Fibroblast of skin of right quadriceps (primary cell): ENCODE measurements around the gene CHST11.
A peak's percentile ranks its signal among the peaks of the same experiment; 100 is the strongest.
"Not testable (repeated sequence)": the region's sequence is repeated elsewhere in the genome, so short reads cannot be mapped to it uniquely, and the experiment has no call there.

Experiments used
- DNase-seq: peaks from one replicate; pipeline ENCODE4 v3.0.0-alpha.2; 2013

CHST11 gene

GRCh38 chr12:104605685-104606084 lies 148.9 kb downstream of the CHST11 start:
- DNase-seq, result peak; percentile 26

GRCh38 chr12:104608998-104609397 lies 152.2 kb downstream of the CHST11 start:
- no peak for DNase-seq

GRCh38 chr12:104609445-104609844 lies 152.7 kb downstream of the CHST11 start:
- DNase-seq, result no peak

GRCh38 chr12:104610513-104611235 lies 153.9 kb downstream of the CHST11 start:
- no peak for DNase-seq

GRCh38 chr12:104611671-104612070 lies 154.9 kb downstream of the CHST11 start:
- no peak for DNase-seq

- DNase-seq, result not testable (repeated sequence)
These were observed 156.6 kb downstream of the CHST11 start for GRCh38 chr12:104613372-104613771.

GRCh38 chr12:104615048-104615561 lies 158.4 kb downstream of the CHST11 start:
- DNase-seq, result no peak

GRCh38 chr12:104618691-104619090 lies 161.9 kb downstream of the CHST11 start:
- no peak for DNase-seq

- no peak for DNase-seq
These were observed 162.6 kb downstream of the CHST11 start for GRCh38 chr12:104619305-104619704.

- DNase-seq, result no peak
These were observed 164.2 kb downstream of the CHST11 start for GRCh38 chr12:104620837-104621531.

- no peak for DNase-seq
These were observed 166.2 kb downstream of the CHST11 start for GRCh38 chr12:104622928-104623327.

GRCh38 chr12:104623883-104624282 lies 167.1 kb downstream of the CHST11 start:
- DNase-seq, result no peak

- no peak for DNase-seq
These were observed 167.8 kb downstream of the CHST11 start for GRCh38 chr12:104624529-104624928.

- DNase-seq, result peak; percentile 54
These were observed 169.5 kb downstream of the CHST11 start for GRCh38 chr12:104626069-104626837.

- DNase-seq, result no peak
These were observed 170.7 kb downstream of the CHST11 start for GRCh38 chr12:104627231-104627989.

GRCh38 chr12:104627990-104628830 lies 171.5 kb downstream of the CHST11 start:
- DNase-seq, result no peak

GRCh38 chr12:104628831-104629135 lies 172.0 kb downstream of the CHST11 start:
- no peak for DNase-seq

GRCh38 chr12:104630230-104630670 lies 173.5 kb downstream of the CHST11 start:
- no peak for DNase-seq

GRCh38 chr12:104631867-104632266 lies 175.1 kb downstream of the CHST11 start:
- DNase-seq, result no peak

- DNase-seq, result peak; percentile 72
These were observed 176.0 kb downstream of the CHST11 start for GRCh38 chr12:104632724-104633201.

- no peak for DNase-seq
These were observed 177.3 kb downstream of the CHST11 start for GRCh38 chr12:104634044-104634443.

GRCh38 chr12:104634852-104635251 lies 178.1 kb downstream of the CHST11 start:
- no peak for DNase-seq
